ENCODE measurements around the gene PRSS57.

PRSS57 gene

DNA sequence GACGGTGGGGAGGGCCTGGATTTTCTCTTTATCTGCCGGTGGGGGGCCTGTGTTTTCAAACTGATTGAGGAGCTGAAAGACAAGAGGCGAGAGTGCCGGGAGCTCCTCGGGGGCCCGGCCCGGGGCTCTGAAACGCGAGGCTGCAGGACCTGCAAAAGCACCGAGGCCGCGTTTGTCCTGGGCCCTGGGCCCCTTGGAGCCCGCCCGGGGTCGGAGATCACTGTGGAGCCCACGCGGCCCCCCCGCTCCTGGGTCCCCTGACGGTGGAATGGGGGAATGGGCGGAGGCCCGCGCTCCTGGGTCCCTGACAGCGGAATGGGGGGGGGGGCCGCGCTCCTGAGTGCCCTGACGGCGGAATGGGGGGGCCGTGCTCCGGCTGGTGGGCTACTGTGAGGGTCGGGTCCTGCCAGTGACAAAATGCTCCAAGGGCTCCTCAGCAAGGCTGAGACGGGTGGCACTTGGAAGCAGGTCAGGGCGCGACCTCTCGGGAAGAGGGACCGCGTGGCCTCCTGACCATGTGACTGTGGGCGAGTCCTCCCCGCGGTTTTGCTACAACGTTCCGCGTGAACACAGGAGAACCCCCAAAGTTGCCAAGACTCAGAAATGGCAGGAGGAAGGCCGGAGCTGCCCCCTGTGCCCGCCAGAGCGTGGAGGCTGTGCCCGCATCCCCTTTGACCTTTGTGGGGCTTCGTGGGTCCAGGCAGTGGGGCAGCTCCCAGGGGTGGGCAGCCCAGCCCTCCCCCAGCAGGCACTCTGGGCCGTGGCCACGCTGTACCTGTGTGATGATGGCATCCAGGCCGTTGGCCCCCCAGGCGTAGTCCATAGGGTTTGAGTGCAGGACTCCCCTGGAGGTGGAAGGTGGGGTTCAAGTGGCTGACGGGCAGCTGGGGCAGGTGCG is 46.1 kb downstream of the PRSS57 start:
- no peak for FAIRE-seq

- no peak for FAIRE-seq
Measured at GRCh38 chr19:648305-648704, 46.9 kb downstream of the PRSS57 start.

- FAIRE-seq, result no peak
Measured at GRCh38 chr19:647566-648284, 47.5 kb downstream of the PRSS57 start.

DNA sequence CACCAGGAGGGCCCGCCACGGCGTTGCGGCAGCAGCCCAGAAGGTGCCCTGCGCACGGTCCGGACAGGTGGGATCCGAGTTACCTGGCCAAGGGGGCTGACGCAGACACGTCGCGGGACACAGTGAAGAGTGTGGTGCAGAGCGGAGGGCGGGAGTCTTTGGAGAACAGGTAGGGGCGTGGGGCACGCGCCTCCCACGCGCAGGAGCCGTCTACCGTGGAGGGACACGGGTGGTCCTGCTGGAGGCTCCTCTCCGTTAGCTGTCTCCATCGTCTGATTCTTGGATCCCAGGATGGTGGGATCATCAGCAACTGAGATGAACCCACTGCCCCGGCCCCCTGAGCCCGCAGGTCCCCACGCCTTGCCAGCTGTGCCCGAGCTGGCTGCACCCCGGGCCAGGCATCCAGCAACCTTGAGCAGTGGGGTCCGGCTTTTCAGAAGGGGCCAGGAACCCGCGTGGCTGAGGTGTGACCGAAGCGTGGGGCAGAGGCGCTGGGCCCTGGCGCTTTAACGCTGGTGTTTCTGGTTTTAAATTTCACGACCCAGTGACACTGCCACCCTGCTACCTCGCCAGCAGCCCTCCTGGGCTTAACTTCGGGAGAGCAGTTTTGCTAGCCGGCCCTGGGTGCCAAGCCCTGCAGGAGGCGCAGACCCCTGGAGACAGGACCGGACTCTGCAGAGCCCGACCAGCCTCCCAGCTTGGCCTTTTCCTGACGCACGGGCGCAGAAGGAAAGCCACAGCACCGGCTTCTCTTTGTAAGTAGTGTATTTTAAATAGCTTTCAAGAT is 48.3 kb downstream of the PRSS57 start:
- FAIRE-seq, result no peak

- FAIRE-seq, result no peak
Measured at GRCh38 chr19:645912-646778, 49.1 kb downstream of the PRSS57 start.

- FAIRE-seq, result no peak
Measured at GRCh38 chr19:644789-645188, 50.5 kb downstream of the PRSS57 start.

DNA sequence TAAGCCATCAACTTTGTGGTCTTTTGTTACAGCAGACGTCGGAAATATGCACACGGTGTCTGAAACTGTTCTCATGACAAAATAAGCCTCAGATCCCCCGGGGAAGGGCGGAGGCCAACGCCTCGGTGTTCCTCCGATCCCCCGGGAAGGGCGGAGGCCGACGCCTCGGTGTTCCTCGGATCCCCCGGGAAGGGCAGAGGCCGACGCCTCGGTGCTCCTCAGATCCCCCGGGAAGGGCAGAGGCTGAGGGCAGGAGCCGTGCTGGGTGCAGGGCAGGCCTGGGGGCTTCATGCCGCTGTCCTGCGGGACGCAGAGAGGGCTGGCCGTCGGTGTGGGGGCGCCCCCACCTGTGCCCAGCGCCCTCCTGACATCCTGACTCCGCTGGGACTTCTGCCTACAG is 50.9 kb downstream of the PRSS57 start:
- FAIRE-seq, result no peak

DNA sequence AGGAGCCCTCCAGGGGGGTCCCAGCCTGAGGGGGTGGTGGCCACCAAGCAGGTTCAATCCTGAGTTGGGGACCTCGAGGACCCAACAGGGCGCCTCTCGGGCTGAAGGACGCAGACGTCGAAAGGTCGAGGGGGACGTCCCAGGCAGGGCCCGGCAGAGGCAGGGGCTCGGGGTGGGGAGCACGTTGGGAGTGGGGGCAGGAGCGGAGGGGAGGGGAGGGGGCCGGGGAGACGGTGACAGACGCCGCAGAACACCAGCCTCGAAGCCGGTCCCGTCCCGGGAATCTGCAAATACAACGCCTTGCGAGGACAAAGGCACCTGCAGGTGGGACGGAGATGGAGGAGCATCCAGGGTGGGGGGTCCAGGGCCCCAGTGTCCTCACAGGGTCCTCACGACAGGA is 51.5 kb downstream of the PRSS57 start:
- no peak for FAIRE-seq

GRCh38 chr19:642767-643727 is 52.2 kb downstream of the PRSS57 start:
- no peak for FAIRE-seq

GRCh38 chr19:641702-642101 is 53.5 kb downstream of the PRSS57 start:
- FAIRE-seq, result no peak

DNA sequence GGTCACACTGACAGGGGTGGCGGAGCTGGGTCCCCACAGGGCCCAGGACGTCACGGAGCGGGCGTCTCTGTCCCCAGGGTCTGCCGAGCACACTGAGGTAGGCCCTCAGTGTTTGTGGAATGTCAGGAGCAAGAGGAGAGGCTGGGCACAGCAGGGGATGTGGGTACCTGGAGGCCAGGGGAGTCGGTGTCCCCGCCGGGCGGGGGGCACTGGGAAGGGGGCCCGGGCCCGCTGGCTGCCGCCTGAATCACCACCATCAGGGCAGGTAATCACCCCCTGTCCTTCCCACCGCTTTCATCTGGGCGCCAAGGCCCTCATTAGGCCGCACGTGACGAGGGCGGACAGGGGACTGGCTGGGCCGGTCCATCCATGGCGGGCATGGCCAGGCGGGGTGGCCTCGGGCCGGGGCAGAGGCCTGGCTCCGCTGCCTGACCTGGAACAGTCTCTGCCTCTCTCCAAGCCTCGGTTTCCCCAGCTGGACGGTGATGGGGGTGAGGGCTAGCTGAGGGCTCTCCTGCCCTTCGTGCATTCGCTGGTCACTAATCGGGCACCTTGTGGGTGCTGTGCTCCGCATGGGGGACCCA is 54.6 kb downstream of the PRSS57 start:
- no peak for FAIRE-seq

DNA sequence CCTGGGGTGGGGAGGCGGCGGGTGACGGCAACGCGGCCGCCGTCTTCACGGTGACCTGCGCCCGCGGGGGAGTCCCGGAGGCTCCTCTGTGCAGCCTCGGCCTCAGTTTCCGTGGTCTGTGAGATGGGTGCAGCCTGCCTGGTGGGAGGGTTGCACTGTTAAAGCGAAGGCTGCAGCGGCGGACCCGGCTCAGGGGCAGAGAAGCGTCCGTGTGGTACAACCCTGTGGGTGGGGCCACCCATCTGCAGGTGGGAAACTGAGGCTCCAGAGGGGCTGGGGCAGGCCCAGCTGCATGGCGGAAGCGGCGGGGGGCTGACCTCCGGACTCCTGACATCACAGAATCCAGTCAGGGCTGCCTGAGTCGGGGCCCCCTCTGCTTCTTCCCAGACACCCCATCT is 55.1 kb downstream of the PRSS57 start:
- no peak for FAIRE-seq

DNA sequence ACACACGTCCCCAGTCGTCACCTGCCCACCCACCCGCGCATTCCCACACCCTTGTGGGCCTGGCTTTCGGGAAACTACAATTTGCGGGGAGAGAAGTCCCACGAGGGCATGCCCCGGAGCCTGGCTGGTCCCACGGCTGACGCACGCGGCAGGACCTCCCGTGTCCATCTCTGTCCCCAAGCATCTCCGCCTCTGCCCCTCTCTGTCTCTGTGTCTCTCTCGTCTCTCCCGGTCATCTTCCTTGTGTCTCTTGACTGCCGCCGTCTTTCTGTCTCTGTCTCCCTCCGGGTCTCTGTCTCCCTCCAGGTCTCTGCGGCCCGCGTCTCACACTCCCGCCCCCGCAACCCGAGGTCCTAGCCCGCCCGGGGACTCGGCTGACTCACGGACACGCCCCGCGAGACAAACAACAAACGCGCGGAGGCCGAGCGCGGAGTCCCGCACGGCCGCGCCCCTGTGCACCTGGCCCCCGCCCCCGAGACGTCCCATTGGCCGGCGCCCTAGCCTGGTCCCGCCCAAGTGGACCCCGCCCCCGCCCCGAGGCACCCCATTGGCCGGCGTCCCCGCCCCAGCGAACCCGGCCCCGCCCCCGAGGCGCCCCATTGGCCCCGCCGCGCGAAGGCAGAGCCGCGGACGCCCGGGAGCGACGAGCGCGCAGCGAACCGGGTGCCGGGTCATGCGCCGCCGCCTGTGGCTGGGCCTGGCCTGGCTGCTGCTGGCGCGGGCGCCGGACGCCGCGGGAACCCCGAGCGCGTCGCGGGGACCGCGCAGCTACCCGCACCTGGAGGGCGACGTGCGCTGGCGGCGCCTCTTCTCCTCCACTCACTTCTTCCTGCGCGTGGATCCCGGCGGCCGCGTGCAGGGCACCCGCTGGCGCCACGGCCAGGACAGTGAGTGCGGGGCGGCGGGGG is 55.7 kb downstream of the PRSS57 start, which contains the start of gene FGF22:
Gene FGF22 (plus strand): TSS at position 627 of the 908 bp plus-strand sequence. CDS start 47 bp downstream, at position 674.
- no peak for FAIRE-seq

GRCh38 chr19:638906-639252 is 56.4 kb downstream of the PRSS57 start:
- FAIRE-seq, result no peak

All from TTC549 (cell line).